HG02870 (cell line): ENCODE measurements around the gene NTPCR.
"Not testable (repeated sequence)": the region's sequence is repeated elsewhere in the genome, so short reads cannot be mapped to it uniquely, and the experiment has no call there.

Experiments
- ATAC-seq: cut with Tn5 transposase; IDR thresholded peaks from one replicate; pipeline ENCODE4 v1.9.1; 2021; ENCODE audit warnings: mild to moderate bottlenecking, moderate library complexity; ENCODE audit not compliant: unreplicated experiment

The NTPCR gene

GRCh38 chr1:232950197-232951176, at the start of gene NTPCR:
TSS of gene NTPCR (plus strand) at chr1:232950611. CDS start at chr1:232950711, 100 bp downstream.
- peak; percentile 82 for ATAC-seq

GRCh38 chr1:232900818-232901217, 49.6 kb upstream of the NTPCR start:
- no peak for ATAC-seq

- no peak for ATAC-seq
Measured at GRCh38 chr1:232901255-232901654, 49.2 kb upstream of the NTPCR start.

GRCh38 chr1:232902774-232903350, 47.5 kb upstream of the NTPCR start:
- ATAC-seq, result no peak

GRCh38 chr1:232904131-232904530, 46.3 kb upstream of the NTPCR start:
- ATAC-seq, result no peak

GRCh38 chr1:232904566-232904965, 45.8 kb upstream of the NTPCR start:
- peak; percentile 92 for ATAC-seq

GRCh38 chr1:232905331-232906034, 44.9 kb upstream of the NTPCR start:
- ATAC-seq, result no peak

- ATAC-seq, result no peak
Measured at GRCh38 chr1:232906441-232906840, 44.0 kb upstream of the NTPCR start.

GRCh38 chr1:232908831-232909230, 41.6 kb upstream of the NTPCR start:
- no peak for ATAC-seq

GRCh38 chr1:232909752-232910151, 40.7 kb upstream of the NTPCR start:
- no peak for ATAC-seq

- ATAC-seq, result no peak
Measured at GRCh38 chr1:232911027-232911599, 39.3 kb upstream of the NTPCR start.

GRCh38 chr1:232912845-232913580, 37.4 kb upstream of the NTPCR start:
- ATAC-seq, result no peak

- ATAC-seq, result not testable (repeated sequence)
Measured at GRCh38 chr1:232914271-232914670, 36.1 kb upstream of the NTPCR start.

- no peak for ATAC-seq
Measured at GRCh38 chr1:232915212-232915611, 35.2 kb upstream of the NTPCR start.

- ATAC-seq, result peak; percentile 88
Measured at GRCh38 chr1:232917053-232917452, 33.4 kb upstream of the NTPCR start.

- ATAC-seq, result no peak
Measured at GRCh38 chr1:232921381-232921780, 29.0 kb upstream of the NTPCR start.

GRCh38 chr1:232922485-232922884, 27.9 kb upstream of the NTPCR start:
- ATAC-seq, result no peak

GRCh38 chr1:232923739-232924386, 26.5 kb upstream of the NTPCR start:
- peak; percentile 85 for ATAC-seq

- ATAC-seq, result no peak
Measured at GRCh38 chr1:232924874-232925273, 25.5 kb upstream of the NTPCR start.
